Activated gamma-delta T cell treated with anti-CD3 and anti-CD28 coated beads, Interleukin-2, amount 50 U/mL, for 16 hours (primary cell): ENCODE results near the gene FCRL4.
"Not testable (repeated sequence)": the region's sequence is repeated elsewhere in the genome, so short reads cannot be mapped to it uniquely, and the experiment has no call there.

ENCODE experiments used
- DNase-seq: peaks from one replicate; pipeline ENCODE4 v3.0.0-alpha.2; 2020; ENCODE audit warnings: low read depth

FCRL4 gene

DNA sequence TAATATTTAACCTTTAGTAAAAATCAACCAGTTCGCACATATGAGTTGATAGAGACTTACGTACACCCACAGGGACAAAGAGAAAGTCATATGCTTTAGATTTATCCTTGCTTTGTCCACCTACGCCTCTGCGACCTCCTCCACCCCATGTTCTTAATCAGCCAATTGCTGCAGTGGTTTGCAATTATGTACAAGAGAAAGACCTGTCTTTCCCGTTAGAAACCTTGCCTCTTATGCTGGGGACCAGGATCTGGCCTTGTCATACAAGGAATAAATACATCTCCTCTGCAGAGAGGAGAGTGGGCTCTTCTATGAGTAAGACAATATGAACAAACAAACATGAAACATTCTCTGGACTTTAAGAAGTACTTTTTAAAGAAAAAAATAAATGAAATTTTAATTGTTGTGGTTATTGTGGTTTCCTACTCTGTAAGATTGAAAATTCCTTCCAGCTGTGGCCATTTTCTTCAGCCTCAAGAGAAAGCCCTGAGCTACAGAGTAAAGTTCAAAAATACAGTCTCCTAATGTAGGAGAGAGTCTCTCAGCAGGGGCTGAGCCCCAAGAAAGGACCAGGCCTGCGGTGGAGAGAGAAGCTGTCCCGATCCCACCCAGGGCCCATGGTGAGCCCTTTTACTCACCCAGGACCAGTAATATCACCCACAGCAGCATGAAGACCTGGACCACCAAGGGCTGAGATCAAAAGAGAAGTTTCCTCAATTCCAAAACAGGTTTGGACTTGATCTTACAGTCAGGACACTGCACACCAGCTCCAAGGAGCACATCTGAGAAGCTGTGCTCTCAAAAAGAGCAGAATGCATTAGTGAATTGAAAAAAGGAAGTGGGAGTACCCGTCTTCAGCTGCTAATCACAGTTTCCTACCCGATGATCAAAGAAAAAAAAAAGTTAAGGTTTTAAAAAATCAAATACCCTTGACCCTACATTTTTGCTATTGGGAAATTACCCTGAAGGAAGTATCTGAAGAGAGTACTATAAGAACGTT lies 45.9 kb downstream of the FCRL4 start, which contains the start of gene FCRL5:
FCRL5 (minus strand) TSS at position 822 of the 1,000 bp plus-strand sequence; CDS start at position 669, 153 bp downstream.
- DNase-seq, result no peak

DNA sequence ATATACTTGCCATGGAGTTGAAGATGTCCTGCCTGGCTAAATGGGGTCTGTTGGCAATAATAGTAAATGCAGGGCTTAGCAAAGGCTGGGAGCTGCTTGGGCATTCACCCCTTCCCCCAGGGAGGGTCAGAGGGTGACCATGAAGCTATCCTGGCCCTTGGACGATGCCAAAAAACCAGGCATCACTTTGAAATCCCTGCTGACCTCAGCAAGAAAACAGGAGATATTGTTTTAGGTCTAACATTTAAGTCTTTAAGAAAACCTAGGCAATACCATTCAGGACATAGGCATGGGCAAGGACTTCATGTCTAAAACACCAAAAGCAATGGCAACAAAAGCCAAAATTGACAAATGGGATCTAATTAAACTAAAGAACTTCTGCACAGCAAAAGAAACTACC lies 49.8 kb downstream of the FCRL4 start:
- DNase-seq, result not testable (repeated sequence)

DNA sequence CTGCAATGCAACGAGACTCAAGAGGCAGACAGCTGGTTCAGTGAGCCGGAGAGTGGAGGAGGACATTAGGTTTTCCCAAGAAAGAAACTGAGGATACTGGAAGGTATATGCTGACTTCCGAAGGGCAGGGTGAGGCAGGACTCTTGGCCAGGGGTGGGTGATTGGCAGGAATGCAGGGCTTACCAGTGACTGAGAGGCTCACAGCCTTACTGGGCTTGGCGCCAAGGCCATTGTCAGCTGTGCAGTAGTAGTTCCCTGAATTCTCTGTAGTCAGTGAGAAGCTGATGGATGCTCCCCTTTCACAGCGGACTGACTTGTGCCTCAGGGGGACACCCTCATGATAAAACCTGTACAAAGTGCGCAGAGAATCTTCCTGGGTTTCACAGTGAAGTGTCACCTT lies 55.2 kb downstream of the FCRL4 start:
- no peak for DNase-seq

DNA sequence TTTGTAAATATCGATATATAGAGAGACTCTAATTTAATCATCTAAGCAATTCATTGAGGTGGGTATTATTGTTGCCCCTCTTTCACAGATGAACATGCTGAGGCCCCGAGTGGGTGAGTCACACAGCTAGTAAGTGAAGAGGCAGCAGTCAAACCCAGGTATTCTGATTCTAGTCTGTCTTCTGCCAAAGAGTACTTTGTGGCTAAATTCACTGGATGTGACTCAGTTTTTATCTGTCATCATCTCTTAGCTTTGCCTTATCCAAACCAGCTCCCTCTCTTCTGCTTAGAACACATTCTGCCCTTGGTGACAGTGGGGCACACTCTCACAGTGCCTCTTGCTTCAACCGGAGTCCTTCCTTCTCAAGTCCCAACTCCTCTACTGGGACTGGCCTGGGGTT lies 57.0 kb downstream of the FCRL4 start:
- no peak for DNase-seq

DNA sequence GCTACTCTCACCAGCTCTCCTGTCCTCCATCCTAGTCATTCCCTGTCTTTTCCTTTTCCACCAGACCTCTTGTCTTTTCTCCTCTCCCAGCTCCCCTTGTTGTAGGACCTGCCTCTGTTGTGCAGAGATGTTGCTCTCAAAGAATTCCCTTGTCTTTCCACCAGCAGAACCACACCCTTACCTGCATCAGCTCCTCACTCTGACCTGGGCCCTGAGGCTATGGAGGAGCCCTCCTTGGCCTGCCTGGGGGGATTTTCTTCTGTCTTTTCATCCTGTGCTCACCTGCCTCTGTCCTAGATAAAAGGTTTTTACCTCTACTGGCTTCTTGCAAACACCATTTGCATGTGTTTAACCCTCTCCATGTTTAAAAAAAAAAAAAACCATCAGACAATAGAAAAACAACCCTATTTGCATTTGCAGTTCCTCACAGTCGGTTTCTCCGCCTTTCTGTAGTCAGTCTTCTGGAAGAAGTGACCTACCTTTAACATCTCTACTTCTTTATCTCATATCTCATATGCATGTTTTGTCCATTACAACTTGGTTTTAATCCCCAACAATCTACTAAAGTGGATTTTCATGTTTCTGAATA lies 57.6 kb downstream of the FCRL4 start:
- DNase-seq, result no peak

DNA sequence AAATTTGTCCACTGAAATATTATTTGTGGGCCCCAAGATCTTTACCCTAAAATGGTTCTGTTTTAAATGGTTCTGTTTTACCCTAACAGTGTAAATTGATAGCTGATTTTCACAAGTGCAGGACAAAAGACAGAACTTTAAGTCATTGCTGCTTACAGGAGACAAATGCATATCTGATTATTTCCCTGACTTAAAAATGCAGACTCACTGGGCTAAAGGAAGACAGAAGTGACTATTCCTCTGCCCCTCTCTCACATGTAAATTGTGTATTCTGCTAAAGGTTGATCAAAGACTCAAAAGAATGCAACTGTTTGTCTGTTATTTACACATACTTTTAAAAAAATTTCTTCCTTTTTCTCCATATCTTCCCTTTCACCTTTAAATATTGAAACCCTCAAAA lies 58.3 kb downstream of the FCRL4 start:
- no peak for DNase-seq

DNA sequence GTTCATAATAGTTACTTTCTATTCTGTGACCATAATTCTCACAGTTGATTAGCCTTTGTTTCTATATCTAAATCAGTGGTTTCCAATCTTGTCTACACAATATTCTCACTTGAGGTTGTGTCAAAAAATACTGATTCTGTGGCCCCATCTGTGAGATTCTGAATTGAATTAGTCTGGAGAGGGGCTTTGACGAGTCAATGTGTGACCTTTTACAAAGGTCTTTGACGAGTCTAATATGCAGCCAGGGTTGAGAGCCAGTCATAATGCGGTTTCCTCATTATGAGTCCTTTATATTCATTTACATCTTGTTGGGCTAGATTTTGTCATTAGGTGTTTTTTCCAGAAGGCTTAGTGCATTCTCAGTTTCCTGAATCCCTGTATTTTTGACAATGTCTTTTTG lies 65.3 kb downstream of the FCRL4 start:
- DNase-seq, result no peak

DNA sequence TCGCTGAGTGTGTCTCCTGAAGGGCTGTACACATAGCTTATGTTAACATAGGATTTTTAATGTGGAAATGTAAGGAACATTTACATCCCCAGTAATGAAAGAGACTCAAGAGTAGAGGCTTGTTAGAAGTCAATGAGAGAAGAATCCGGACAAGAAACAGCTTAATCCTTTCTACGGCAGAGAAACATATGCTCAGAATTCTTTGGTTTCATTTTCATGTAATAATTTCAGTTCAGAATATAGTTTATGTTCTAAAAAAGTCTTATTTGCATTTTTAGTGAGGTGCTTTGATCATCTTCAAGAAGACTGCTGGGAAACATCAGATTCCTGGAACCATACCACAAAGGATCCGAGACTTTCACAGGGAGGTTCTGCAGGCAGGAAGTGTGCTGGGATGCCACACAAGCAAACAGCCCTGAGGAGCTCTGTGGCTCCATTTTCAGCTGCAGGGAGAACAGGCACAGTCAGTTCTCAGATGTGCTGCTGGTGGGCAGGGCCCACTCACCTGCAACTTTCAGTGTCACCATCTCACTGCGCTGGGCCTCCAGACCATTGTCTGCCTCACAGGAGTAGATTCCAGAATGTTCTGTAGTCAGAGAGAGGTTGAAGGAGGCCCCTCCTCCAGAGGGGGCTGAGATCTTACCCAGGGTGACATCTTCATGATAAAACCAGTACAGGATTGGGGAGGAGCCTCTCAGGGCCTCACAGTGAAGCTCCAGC lies 74.0 kb downstream of the FCRL4 start:
- DNase-seq, result no peak
